A549 (cell line): ENCODE results near the gene TRPM6. TPM values are rescaled to one million over a fixed set of nuclear protein-coding genes. Genes with fewer than 3 reads are reported as not detected.

Experiments
- ATAC-seq, 2 experiments: fragments of 200-7000 bp in 1 of 2; fragments of >200 bp in 1 of 2; cut with Nextera tagmentation in 1 of 2; cut with Tn5 transposase in 1 of 2; 3 replicates each; pipeline versions ENCODE4 v1.8.0 to v1.9.1; 2018 to 2020; ENCODE audit warnings: mild to moderate bottlenecking in 1 of 2, moderate library complexity in 1 of 2
- CTCF ChIA-PET: fragments of 300-600 bp; sonication (Branson Sonifier 250); formaldehyde crosslinking; extraction: SDS; loops from one replicate; lab custom pipeline; 2021; ENCODE audit warnings: antibody characterized with exemption, inconsistent platforms; lab: Yijun Ruan, JAX
- POLR2A ChIA-PET: fragments of 350-600 bp; formaldehyde crosslinking; extraction: SDS; loops from one replicate; lab custom pipeline; 2021; ENCODE audit warnings: antibody characterized with exemption, inconsistent platforms; lab: Yijun Ruan, JAX
- DNase-seq, 2 experiments: peaks; one replicate each; pipeline versions ENCODE4 v3.0.0 to v3.0.0-alpha.2; 2011 to 2016; ENCODE audit warnings: low read depth in 1 of 2, low spot score in 1 of 2
- FAIRE-seq: peaks from 2 replicates; lab custom pipeline; 2011; peaks lifted over from hg19 to GRCh38; lab: Jason Lieb, UNC
- H3K27ac ChIP-seq, 2 experiments: fragments of >200 bp; sonication (Bioruptor Twin); formaldehyde crosslinking; 3 replicates each; pipeline ENCODE4 v1.5.1; 2016 to 2017
- H3K4me1 ChIP-seq: fragments of >200 bp; sonication (Bioruptor Twin); formaldehyde crosslinking; 3 replicates; pipeline ENCODE4 v1.6.1; 2016
- H3K4me2 ChIP-seq: fragments of >200 bp; sonication (Bioruptor Twin); formaldehyde crosslinking; 3 replicates; pipeline ENCODE4 v1.6.1; 2016
- H3K4me3 ChIP-seq: fragments of >200 bp; sonication (Bioruptor Twin); formaldehyde crosslinking; 3 replicates; pipeline ENCODE4 v1.5.1; 2016
- H3K9me3 ChIP-seq: fragments of >200 bp; sonication (Bioruptor Twin); formaldehyde crosslinking; 3 replicates; pipeline ENCODE4 v1.6.1; 2016
- CBX2 ChIP-seq: fragments of 200-600 bp; sonication (generic); IDR thresholded peaks from 2 replicates; pipeline ENCODE4 v1.6.1; 2016; ENCODE audit warnings: low read depth, mild to moderate bottlenecking, borderline replicate concordance
- CHD2 ChIP-seq: fragments of 150-350 bp; IDR thresholded peaks from 2 replicates; pipeline ENCODE4 v1.6.1; 2014; ENCODE audit warnings: low read length; ENCODE audit not compliant: partially characterized antibody
- CHD4 ChIP-seq: fragments of 200-600 bp; sonication (generic); IDR thresholded peaks from 2 replicates; pipeline ENCODE4 v1.6.1; 2016; ENCODE audit warnings: antibody characterized with exemption, mild to moderate bottlenecking, borderline replicate concordance
- EHF ChIP-seq: fragments of 250-450 bp; sonication (Bioruptor Pico); IDR thresholded peaks from 2 replicates; pipeline ENCODE4 v1.5.0; 2020; ENCODE audit warnings: mild to moderate bottlenecking
- ELK1 ChIP-seq: fragments of 150-350 bp; IDR thresholded peaks from 2 replicates; pipeline ENCODE4 v1.6.1; 2014; ENCODE audit warnings: low read depth, mild to moderate bottlenecking, low read length
- ESRRA ChIP-seq: fragments of 150-350 bp; IDR thresholded peaks from 2 replicates; pipeline ENCODE4 v1.6.1; 2014; ENCODE audit warnings: mild to moderate bottlenecking, low read length, borderline replicate concordance
- HEYL ChIP-seq: fragments of 250-450 bp; sonication (Bioruptor Pico); IDR thresholded peaks from 2 replicates; pipeline ENCODE4 v1.8.0; 2021; ENCODE audit warnings: mild to moderate bottlenecking, moderate library complexity
- JUNB ChIP-seq: fragments of >200 bp; sonication (Bioruptor Twin); formaldehyde crosslinking; IDR thresholded peaks from 2 replicates; pipeline ENCODE4 v1.6.1; 2016
- KDM1A ChIP-seq: fragments of 200-600 bp; sonication (generic); IDR thresholded peaks from 2 replicates; pipeline ENCODE4 v1.6.1; 2016; ENCODE audit warnings: low read depth, mild to moderate bottlenecking
- MAX ChIP-seq: IDR thresholded peaks from 2 replicates; pipeline ENCODE4 v1.6.1; 2012
- MYC ChIP-seq: IDR thresholded peaks from 2 replicates; pipeline ENCODE4 v1.6.1; 2012; ENCODE audit warnings: mild to moderate bottlenecking, inconsistent platforms, low read length, improper control_type of control experiment, borderline replicate concordance
- PBX3 ChIP-seq: IDR thresholded peaks from 2 replicates; pipeline ENCODE4 v1.6.1; 2012
- POLR2A ChIP-seq: IDR thresholded peaks from 2 replicates; pipeline ENCODE4 v1.6.1; 2012; ENCODE audit warnings: mild to moderate bottlenecking, low read length
- RARB ChIP-seq: fragments of 250-450 bp; sonication (Bioruptor Pico); IDR thresholded peaks from 2 replicates; pipeline ENCODE4 v1.8.0; 2021; ENCODE audit warnings: mild to moderate bottlenecking, moderate library complexity
- RCOR1 ChIP-seq: fragments of 150-350 bp; IDR thresholded peaks from 2 replicates; pipeline ENCODE4 v1.6.1; 2014; ENCODE audit warnings: antibody characterized with exemption, low read length, low read depth
- REST ChIP-seq: fragments of 200-600 bp; sonication (generic); IDR thresholded peaks from 2 replicates; pipeline ENCODE4 v1.6.1; 2016; ENCODE audit warnings: antibody characterized with exemption, mild to moderate bottlenecking, moderate library complexity
- SREBF2 ChIP-seq: fragments of 450-650 bp; IDR thresholded peaks from 2 replicates; pipeline ENCODE4 v1.6.1; 2014; ENCODE audit warnings: mild to moderate bottlenecking, moderate library complexity
- TFCP2L1 ChIP-seq: fragments of 250-450 bp; sonication (Bioruptor Pico); IDR thresholded peaks from 2 replicates; pipeline ENCODE4 v1.5.0; 2021; ENCODE audit warnings: mild to moderate bottlenecking
- TP53 ChIP-seq: fragments of 250-450 bp; sonication (Bioruptor Pico); IDR thresholded peaks from 2 replicates; pipeline ENCODE4 v1.5.0; 2021; ENCODE audit warnings: mild to moderate bottlenecking, moderate library complexity
- ZNF302 ChIP-seq: fragments of 250-450 bp; sonication (Bioruptor Pico); IDR thresholded peaks from 2 replicates; pipeline ENCODE4 v1.9.0; 2021; ENCODE audit warnings: inconsistent platforms, mild to moderate bottlenecking, moderate library complexity
- ZSCAN20 ChIP-seq: fragments of 250-450 bp; sonication (Bioruptor Pico); IDR thresholded peaks from 2 replicates; pipeline ENCODE4 v1.8.0; 2022; ENCODE audit warnings: mild to moderate bottlenecking, moderate library complexity
- WGBS: methylation state at CpG from one replicate; pipeline ENCODE4 v1.1.6; 2017; ENCODE audit errors: missing lambda C conversion rate; 5-methylcytosine and 5-hydroxymethylcytosine counted together
- polyA plus RNA-seq, 4 experiments: library from polyadenylated mRNA; depleted of rRNA in 3 of 4; stranded (reverse); fragments of >200 nt; fragmentation: RNase III in 1 of 4; extraction: RNeasy Plus Mini Kit Qiagen cat#74134 plus additional on column Dnase treatment in 1 of 4; gene quantifications; 2 replicates in 3 of 4; 3 replicates in 1 of 4; pipeline ENCODE4 v1.2.3, GENCODE V29; 2011 to 2017

TRPM6 gene
- polyA plus RNA-seq, 2 of the 4 experiments (the other 2 are of a cell fraction): 1.5 to 2.1 TPM

GRCh38 chr9:74910036-74910435, 22.3 kb upstream of the TRPM6 start (continued):
- TF ChIP-seq RARB (CRISPR knock-in tag): no peak
- TF ChIP-seq TP53: no peak
- no peak for TF ChIP-seq ESRRA
- no peak for TF ChIP-seq ELK1

- no peak overlapping the region for H3K27ac ChIP-seq
- WGBS: 55% methylated on average over 4 of the region's 4 CpGs
- ATAC-seq (no peak), DNase-seq (no peak), FAIRE-seq (no peak)
- no peak overlapping the region for H3K4me2 ChIP-seq
- POLR2A ChIA-PET: no interaction called here
- H3K4me3 ChIP-seq: no peak overlapping the region
- H3K9me3 ChIP-seq: no peaks in the 10 kb centered on the region
- H3K4me1 ChIP-seq: no peaks in the 10 kb centered on the region
- TF ChIP-seq CHD2 (no peak), TFCP2L1 (CRISPR knock-in tag) (no peak), KDM1A (no peak), SREBF2 (no peak), MYC (no peak), REST (no peak), MAX (no peak), CHD4 (no peak), JUNB (no peak)
- CTCF ChIA-PET: interaction anchor here (1.1 kb wide), 1 partner anchor 135 kb away, joined by 3 read pairs; no protein-coding TSS in a partner anchor
These were observed 20.9 kb upstream of the TRPM6 start for GRCh38 chr9:74908665-74909064.

GRCh38 chr9:74907085-74907484, 19.4 kb upstream of the TRPM6 start:
- ChIA-PET POLR2A (no interaction called here), CTCF (no interaction called here)
- FAIRE-seq: no peak
- H3K4me3 ChIP-seq: no peak overlapping the region
- no peak overlapping the region for H3K27ac ChIP-seq
- no peak for ATAC-seq
- DNase-seq: no peak
- H3K4me2 ChIP-seq: no peak overlapping the region
- H3K9me3 ChIP-seq: no peaks in the 10 kb centered on the region
- TF ChIP-seq ZSCAN20 (CRISPR knock-in tag) (no peak), CBX2 (no peak), EHF (CRISPR knock-in tag) (no peak), ZNF302 (CRISPR knock-in tag) (no peak), RARB (CRISPR knock-in tag) (no peak), POLR2A (no peak)
- WGBS: 17% methylated on average over 3 of the region's 3 CpGs
- no peaks in the 10 kb centered on the region for H3K4me1 ChIP-seq

- ATAC-seq (no peak), DNase-seq (no peak), FAIRE-seq (no peak)
- Histone ChIP-seq H3K4me1 (no peaks in the 10 kb centered on the region), H3K27ac (no peak overlapping the region), H3K9me3 (no peaks in the 10 kb centered on the region), H3K4me3 (no peak overlapping the region), H3K4me2 (no peak overlapping the region)
- no peak for TF ChIP-seq PBX3
- TF ChIP-seq HEYL (CRISPR knock-in tag): no peak
- TF ChIP-seq RCOR1: no peak
- POLR2A ChIA-PET: no interaction called here
- CTCF ChIA-PET: no interaction called here
These were observed 13.3 kb upstream of the TRPM6 start for GRCh38 chr9:74901001-74901400.
